ENCODE measurements around the gene TNFSF12.

TNFSF12 gene

DNA sequence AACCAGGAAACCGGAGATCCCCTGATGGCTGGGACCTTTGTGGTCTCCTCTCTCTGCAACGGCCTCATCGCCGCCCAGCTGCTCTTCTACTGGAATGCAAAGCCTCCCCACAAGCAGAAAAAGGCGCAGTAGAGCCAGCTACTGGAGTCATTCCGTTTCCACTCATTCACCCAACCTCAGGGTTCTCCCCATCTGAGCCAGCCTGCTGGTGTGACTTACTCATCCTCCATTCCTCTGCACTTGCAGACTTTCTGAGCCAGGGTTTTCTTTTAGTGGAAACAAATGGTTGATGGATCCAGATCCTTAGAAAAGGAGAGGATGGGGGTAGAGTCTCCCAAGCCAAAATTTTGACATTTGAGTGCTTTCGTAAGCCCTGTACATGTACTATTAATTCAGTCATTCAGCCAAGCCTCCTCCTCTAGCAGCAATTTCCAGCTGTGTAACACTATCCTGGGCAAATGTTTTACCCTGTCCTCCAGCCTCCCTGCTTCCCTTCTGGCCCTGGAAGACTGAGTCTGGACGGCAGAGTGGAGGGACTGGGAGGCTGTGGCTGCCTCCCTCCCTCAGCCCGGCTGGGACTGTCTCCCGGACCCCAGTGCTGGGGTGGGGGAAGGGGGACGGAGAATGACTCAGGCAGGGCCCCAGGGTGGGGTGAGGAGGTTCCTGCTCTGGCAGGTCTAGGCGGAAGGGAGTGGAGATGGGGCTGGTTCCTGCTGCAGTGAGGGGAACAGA lies 38.7 kb downstream of the TNFSF12 start:
- Histone ChIP-seq H2AFZ (ENCODE audit: insufficient read depth, low read length, poor library complexity) (no peak overlapping the region), H3K14ac (ENCODE audit: low read length) (no peak overlapping the region)

DNA sequence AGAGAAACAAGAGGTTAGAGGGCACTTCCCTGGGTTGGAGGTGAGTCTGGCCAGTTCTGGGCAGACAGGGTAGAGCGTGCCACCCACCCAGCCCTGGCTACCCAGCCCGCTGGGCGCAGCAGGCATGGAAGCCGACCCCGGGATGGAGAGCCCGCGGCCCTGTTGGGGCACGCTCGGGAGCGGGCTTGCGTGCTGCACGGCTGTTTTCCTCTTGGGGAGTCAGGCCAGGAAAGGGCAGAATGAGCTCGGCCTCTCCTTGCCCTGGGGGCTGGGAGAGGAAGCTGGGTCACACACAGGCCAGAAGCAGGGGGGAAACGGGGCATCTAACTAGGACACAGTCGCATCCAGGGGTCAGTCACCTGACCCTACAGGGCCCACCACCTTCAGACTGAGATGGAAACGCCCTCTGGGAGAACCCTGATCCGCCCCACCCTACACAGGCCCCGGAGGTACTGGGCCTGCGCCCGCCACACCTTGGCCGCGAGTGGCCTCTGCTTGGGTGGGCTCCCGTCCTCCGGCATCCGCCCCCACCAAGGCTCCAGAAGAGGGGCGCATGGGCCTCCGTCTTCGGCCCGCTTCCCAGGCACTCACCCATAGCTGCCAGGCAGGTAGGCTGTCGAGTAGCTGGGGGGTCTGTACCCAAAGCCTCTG lies 39.8 kb downstream of the TNFSF12 start:
- H2BK5ac ChIP-seq (ENCODE audit: low read depth, low read length, poor library complexity), result peak overlapping the region; percentile 38
- no peak overlapping the region for H3K27ac ChIP-seq (ENCODE audit: low read depth, low read length)
- peaks cover 35 to 36% of the 10 kb centered on the region in 2 experiments for H3K4me1 ChIP-seq (ENCODE audit: control insufficient read depth in 1 of 2, insufficient read depth in 2 of 2, low read length in 2 of 2)
- H3K4me2 ChIP-seq (ENCODE audit: low read length), result peak overlapping the region; percentile 85
- peak overlapping the region; percentile 9 for H3K4ac ChIP-seq (ENCODE audit: low read depth, low read length)
- H2BK12ac ChIP-seq (ENCODE audit: low read length), result peak overlapping the region; percentile 61
- peak overlapping the region; percentile 27 for H4K12ac ChIP-seq (ENCODE audit: low read depth, low read length)
- peaks cover 4% of the 10 kb centered on the region for H3K9me3 ChIP-seq (ENCODE audit: insufficient read depth, low read depth, low read length)
- WGBS (ENCODE audit: extremely low coverage, insufficient coverage, insufficient read length), result no CpG with 5 or more reads among the region's 30 CpGs
- peak overlapping the region; percentile 32 for H2AK5ac ChIP-seq (ENCODE audit: low read length)
- peaks cover 47 to 54% of the 10 kb centered on the region in 2 experiments for H3K36me3 ChIP-seq (ENCODE audit: control insufficient read depth in 1 of 2, insufficient read depth in 2 of 2, low read length in 2 of 2)
- peak overlapping the region; percentile 65 for H4K91ac ChIP-seq (ENCODE audit: low read depth, low read length)
- H4K8ac ChIP-seq (ENCODE audit: low read depth, low read length), result peak overlapping the region; percentile 54
- no peaks in the 10 kb centered on the region for H3K27me3 ChIP-seq (ENCODE audit: insufficient read depth, low read length)
- no peak overlapping the region for H2BK120ac ChIP-seq (ENCODE audit: insufficient read depth, low read length, poor library complexity)
- H3K23ac ChIP-seq (ENCODE audit: low read length), result no peak overlapping the region
- no peak for DNase-seq
- peak overlapping the region; percentile 11 for H3K9ac ChIP-seq (ENCODE audit: low read length)
- H3K79me2 ChIP-seq (ENCODE audit: control insufficient read depth, insufficient read depth, low read length, poor library complexity), result peaks cover 8% of the 10 kb centered on the region
- H2AFZ ChIP-seq (ENCODE audit: insufficient read depth, low read length, poor library complexity), result peak overlapping the region; percentile 50
- peak overlapping the region; percentile 38 for H3K14ac ChIP-seq (ENCODE audit: low read length)
- H3K4me3 ChIP-seq (ENCODE audit: low read depth, low read length), result peak overlapping the region; percentile 38
- H3K18ac ChIP-seq (ENCODE audit: low read length), result peak overlapping the region; percentile 77
- H3K79me1 ChIP-seq (ENCODE audit: low read length), result peaks cover 15% of the 10 kb centered on the region

More for the DNA sequence above, 38.7 kb downstream of the TNFSF12 start:
- no peak overlapping the region for H3K9ac ChIP-seq (ENCODE audit: low read length)
- no peak overlapping the region for H3K18ac ChIP-seq (ENCODE audit: low read length)
- H3K4me2 ChIP-seq (ENCODE audit: low read length), result peak overlapping the region; percentile 31
- no peak overlapping the region for H2BK5ac ChIP-seq (ENCODE audit: low read depth, low read length, poor library complexity)
- H4K12ac ChIP-seq (ENCODE audit: low read depth, low read length), result no peak overlapping the region
- no CpG with 5 or more reads among the region's 12 CpGs for WGBS (ENCODE audit: extremely low coverage, insufficient coverage, insufficient read length)
- no peak overlapping the region for H3K4me3 ChIP-seq (ENCODE audit: low read depth, low read length)
- H3K79me2 ChIP-seq (ENCODE audit: control insufficient read depth, insufficient read depth, low read length, poor library complexity), result peaks cover 12% of the 10 kb centered on the region
- H3K36me3 ChIP-seq (ENCODE audit: control insufficient read depth in 1 of 2, insufficient read depth in 2 of 2, low read length in 2 of 2), result peaks cover 38 to 43% of the 10 kb centered on the region in 2 experiments
- H2BK12ac ChIP-seq (ENCODE audit: low read length), result no peak overlapping the region
- peak overlapping the region; percentile 10 for H3K27ac ChIP-seq (ENCODE audit: low read depth, low read length)
- DNase-seq, result no peak
- H3K4me1 ChIP-seq (ENCODE audit: control insufficient read depth in 1 of 2, insufficient read depth in 2 of 2, low read length in 2 of 2), result peaks cover 41 to 43% of the 10 kb centered on the region in 2 experiments
- H2AK5ac ChIP-seq (ENCODE audit: low read length), result no peak overlapping the region
- H3K4ac ChIP-seq (ENCODE audit: low read depth, low read length), result no peak overlapping the region
- no peaks in the 10 kb centered on the region for H3K27me3 ChIP-seq (ENCODE audit: insufficient read depth, low read length)
- peaks cover 3% of the 10 kb centered on the region for H3K9me3 ChIP-seq (ENCODE audit: insufficient read depth, low read depth, low read length)
- H4K8ac ChIP-seq (ENCODE audit: low read depth, low read length), result no peak overlapping the region
- no peak overlapping the region for H2BK120ac ChIP-seq (ENCODE audit: insufficient read depth, low read length, poor library complexity)
- H4K91ac ChIP-seq (ENCODE audit: low read depth, low read length), result no peak overlapping the region
- H3K23ac ChIP-seq (ENCODE audit: low read length), result no peak overlapping the region
- H3K79me1 ChIP-seq (ENCODE audit: low read length), result peaks cover 23% of the 10 kb centered on the region

GRCh38 chr17:7589204-7589868 lies 40.5 kb downstream of the TNFSF12 start:
- Histone ChIP-seq H2AFZ (ENCODE audit: insufficient read depth, low read length, poor library complexity) (peak overlapping the region; percentile 50), H4K91ac (ENCODE audit: low read depth, low read length) (peak overlapping the region; percentile 65), H3K27me3 (ENCODE audit: insufficient read depth, low read length) (no peaks in the 10 kb centered on the region), H3K9me3 (ENCODE audit: insufficient read depth, low read depth, low read length) (peaks cover 4% of the 10 kb centered on the region), H3K79me1 (ENCODE audit: low read length) (peaks cover 10% of the 10 kb centered on the region), H3K4me3 (ENCODE audit: low read depth, low read length) (peak overlapping the region; percentile 68), H2AK5ac (ENCODE audit: low read length) (peak overlapping the region; percentile 86), H2BK120ac (ENCODE audit: insufficient read depth, low read length, poor library complexity) (peak overlapping the region; percentile 75), H3K18ac (ENCODE audit: low read length) (peak overlapping the region; percentile 77), H2BK5ac (ENCODE audit: low read depth, low read length, poor library complexity) (peak overlapping the region; percentile 42), H3K79me2 (ENCODE audit: control insufficient read depth, insufficient read depth, low read length, poor library complexity) (peaks cover 6% of the 10 kb centered on the region), H3K4ac (ENCODE audit: low read depth, low read length) (peak overlapping the region; percentile 24), H3K27ac (ENCODE audit: low read depth, low read length) (peak overlapping the region; percentile 81), H3K14ac (ENCODE audit: low read length) (peak overlapping the region; percentile 55), H3K36me3 (ENCODE audit: control insufficient read depth in 1 of 2, insufficient read depth in 2 of 2, low read length in 2 of 2) (peaks cover 49 to 59% of the 10 kb centered on the region in 2 experiments), H3K4me1 (ENCODE audit: control insufficient read depth in 1 of 2, insufficient read depth in 2 of 2, low read length in 2 of 2) (peaks cover 33 to 34% of the 10 kb centered on the region in 2 experiments), H3K23ac (ENCODE audit: low read length) (no peak overlapping the region), H2BK12ac (ENCODE audit: low read length) (peak overlapping the region; percentile 41), H3K9ac (ENCODE audit: low read length) (peak overlapping the region; percentile 80), H4K8ac (ENCODE audit: low read depth, low read length) (peak overlapping the region; percentile 57), H3K4me2 (ENCODE audit: low read length) (peak overlapping the region; percentile 85), H4K12ac (ENCODE audit: low read depth, low read length) (no peak overlapping the region)
- WGBS (ENCODE audit: extremely low coverage, insufficient coverage, insufficient read length), result no CpG with 5 or more reads among the region's 56 CpGs
- DNase-seq, result peak; percentile 72 to 85
